ENCODE results near the gene SLC15A1.

Gene SLC15A1

GRCh38 chr13:98775386-98775785, 22.9 kb upstream of the SLC15A1 start:
- H3K4me3 ChIP-seq (ENCODE audit: low read length) = no peak overlapping the region
- no peak for TF ChIP-seq CTCF (conservative IDR thresholded peaks at IDR 0.05; ENCODE audit: low read length)
- DNase-seq (ENCODE audit: low read depth) = no peak

- DNase-seq (ENCODE audit: low read depth) = no peak
- no peak for TF ChIP-seq CTCF (conservative IDR thresholded peaks at IDR 0.05; ENCODE audit: low read length)
These were observed 22.3 kb upstream of the SLC15A1 start for GRCh38 chr13:98774776-98775175.

GRCh38 chr13:98773921-98774320, 21.4 kb upstream of the SLC15A1 start:
- TF ChIP-seq CTCF (conservative IDR thresholded peaks at IDR 0.05; ENCODE audit: low read length) = no peak
- DNase-seq (ENCODE audit: low read depth) = no peak
- no peak overlapping the region for H3K4me3 ChIP-seq (ENCODE audit: low read length)

More at GRCh38 chr13:98774776-98775175, 22.3 kb upstream of the SLC15A1 start:
- no peak overlapping the region for H3K4me3 ChIP-seq (ENCODE audit: low read length)

- TF ChIP-seq CTCF (conservative IDR thresholded peaks at IDR 0.05; ENCODE audit: low read length) = no peak
- no peak for DNase-seq (ENCODE audit: low read depth)
- no peak overlapping the region for H3K4me3 ChIP-seq (ENCODE audit: low read length)
These were observed 20.5 kb upstream of the SLC15A1 start for GRCh38 chr13:98772794-98773452.

GRCh38 chr13:98771838-98772611, 19.6 kb upstream of the SLC15A1 start:
- DNase-seq (ENCODE audit: low read depth) = no peak
- H3K4me3 ChIP-seq (ENCODE audit: low read length) = no peak overlapping the region
- no peak for TF ChIP-seq CTCF (conservative IDR thresholded peaks at IDR 0.05; ENCODE audit: low read length)

GRCh38 chr13:98769736-98770135, 17.3 kb upstream of the SLC15A1 start:
- TF ChIP-seq CTCF (conservative IDR thresholded peaks at IDR 0.05; ENCODE audit: low read length) = no peak
- no peak for DNase-seq (ENCODE audit: low read depth)
- no peak overlapping the region for H3K4me3 ChIP-seq (ENCODE audit: low read length)

GRCh38 chr13:98768522-98768921, 16.1 kb upstream of the SLC15A1 start:
- DNase-seq (ENCODE audit: low read depth) = no peak
- no peak for TF ChIP-seq CTCF (conservative IDR thresholded peaks at IDR 0.05; ENCODE audit: low read length)

More at GRCh38 chr13:98768522-98768921, 16.1 kb upstream of the SLC15A1 start:
- no peak overlapping the region for H3K4me3 ChIP-seq (ENCODE audit: low read length)
